Astrocyte (in vitro differentiated cells and primary cell): ENCODE data around the gene NUDT5.

Source experiments
- CTCF ChIP-seq: IDR thresholded peaks from 2 replicates; pipeline ENCODE4 v1.5.1; 2011; ENCODE audit warnings: low read depth, mild to moderate bottlenecking, inconsistent platforms, low read length, moderate library complexity; ENCODE audit not compliant: insufficient read depth
- EZH2 ChIP-seq: IDR thresholded peaks from 2 replicates; pipeline ENCODE4 v1.6.1; 2012; ENCODE audit warnings: mild to moderate bottlenecking, low read length, inconsistent platforms; ENCODE audit not compliant: insufficient read depth

GRCh38 chr10:12235796-12236195 lies 40.1 kb upstream of the NUDT5 start:
- no peak for TF ChIP-seq CTCF
- no peak for TF ChIP-seq EZH2
